ENCODE results near the gene TNXB. TPM values are rescaled to one million over a fixed set of nuclear protein-coding genes. Genes with fewer than 3 reads are reported as not detected.
A peak's percentile ranks its signal among the peaks of the same experiment; 100 is the strongest.

The TNXB gene
- total and polyA plus RNA-seq, 2 experiments from 2014 or later = 2.0 to 6.0 TPM

GRCh38 chr6:32047084-32047478 lies 62.1 kb downstream of the TNXB start:
- H3K9me3 Mint-ChIP-seq = no peaks in the 10 kb centered on the region; the same call in 2 of the 3 replicates
- peaks cover 8% of the 10 kb centered on the region for H3K27me3 Mint-ChIP-seq (ENCODE audit: insufficient read depth, low read depth, poor library complexity)
- TF ChIP-seq POLR2AphosphoS5 (IDR thresholded peaks at IDR 0.05; ENCODE audit: low read depth) = no peak
- TF ChIP-seq, protein P1, sequence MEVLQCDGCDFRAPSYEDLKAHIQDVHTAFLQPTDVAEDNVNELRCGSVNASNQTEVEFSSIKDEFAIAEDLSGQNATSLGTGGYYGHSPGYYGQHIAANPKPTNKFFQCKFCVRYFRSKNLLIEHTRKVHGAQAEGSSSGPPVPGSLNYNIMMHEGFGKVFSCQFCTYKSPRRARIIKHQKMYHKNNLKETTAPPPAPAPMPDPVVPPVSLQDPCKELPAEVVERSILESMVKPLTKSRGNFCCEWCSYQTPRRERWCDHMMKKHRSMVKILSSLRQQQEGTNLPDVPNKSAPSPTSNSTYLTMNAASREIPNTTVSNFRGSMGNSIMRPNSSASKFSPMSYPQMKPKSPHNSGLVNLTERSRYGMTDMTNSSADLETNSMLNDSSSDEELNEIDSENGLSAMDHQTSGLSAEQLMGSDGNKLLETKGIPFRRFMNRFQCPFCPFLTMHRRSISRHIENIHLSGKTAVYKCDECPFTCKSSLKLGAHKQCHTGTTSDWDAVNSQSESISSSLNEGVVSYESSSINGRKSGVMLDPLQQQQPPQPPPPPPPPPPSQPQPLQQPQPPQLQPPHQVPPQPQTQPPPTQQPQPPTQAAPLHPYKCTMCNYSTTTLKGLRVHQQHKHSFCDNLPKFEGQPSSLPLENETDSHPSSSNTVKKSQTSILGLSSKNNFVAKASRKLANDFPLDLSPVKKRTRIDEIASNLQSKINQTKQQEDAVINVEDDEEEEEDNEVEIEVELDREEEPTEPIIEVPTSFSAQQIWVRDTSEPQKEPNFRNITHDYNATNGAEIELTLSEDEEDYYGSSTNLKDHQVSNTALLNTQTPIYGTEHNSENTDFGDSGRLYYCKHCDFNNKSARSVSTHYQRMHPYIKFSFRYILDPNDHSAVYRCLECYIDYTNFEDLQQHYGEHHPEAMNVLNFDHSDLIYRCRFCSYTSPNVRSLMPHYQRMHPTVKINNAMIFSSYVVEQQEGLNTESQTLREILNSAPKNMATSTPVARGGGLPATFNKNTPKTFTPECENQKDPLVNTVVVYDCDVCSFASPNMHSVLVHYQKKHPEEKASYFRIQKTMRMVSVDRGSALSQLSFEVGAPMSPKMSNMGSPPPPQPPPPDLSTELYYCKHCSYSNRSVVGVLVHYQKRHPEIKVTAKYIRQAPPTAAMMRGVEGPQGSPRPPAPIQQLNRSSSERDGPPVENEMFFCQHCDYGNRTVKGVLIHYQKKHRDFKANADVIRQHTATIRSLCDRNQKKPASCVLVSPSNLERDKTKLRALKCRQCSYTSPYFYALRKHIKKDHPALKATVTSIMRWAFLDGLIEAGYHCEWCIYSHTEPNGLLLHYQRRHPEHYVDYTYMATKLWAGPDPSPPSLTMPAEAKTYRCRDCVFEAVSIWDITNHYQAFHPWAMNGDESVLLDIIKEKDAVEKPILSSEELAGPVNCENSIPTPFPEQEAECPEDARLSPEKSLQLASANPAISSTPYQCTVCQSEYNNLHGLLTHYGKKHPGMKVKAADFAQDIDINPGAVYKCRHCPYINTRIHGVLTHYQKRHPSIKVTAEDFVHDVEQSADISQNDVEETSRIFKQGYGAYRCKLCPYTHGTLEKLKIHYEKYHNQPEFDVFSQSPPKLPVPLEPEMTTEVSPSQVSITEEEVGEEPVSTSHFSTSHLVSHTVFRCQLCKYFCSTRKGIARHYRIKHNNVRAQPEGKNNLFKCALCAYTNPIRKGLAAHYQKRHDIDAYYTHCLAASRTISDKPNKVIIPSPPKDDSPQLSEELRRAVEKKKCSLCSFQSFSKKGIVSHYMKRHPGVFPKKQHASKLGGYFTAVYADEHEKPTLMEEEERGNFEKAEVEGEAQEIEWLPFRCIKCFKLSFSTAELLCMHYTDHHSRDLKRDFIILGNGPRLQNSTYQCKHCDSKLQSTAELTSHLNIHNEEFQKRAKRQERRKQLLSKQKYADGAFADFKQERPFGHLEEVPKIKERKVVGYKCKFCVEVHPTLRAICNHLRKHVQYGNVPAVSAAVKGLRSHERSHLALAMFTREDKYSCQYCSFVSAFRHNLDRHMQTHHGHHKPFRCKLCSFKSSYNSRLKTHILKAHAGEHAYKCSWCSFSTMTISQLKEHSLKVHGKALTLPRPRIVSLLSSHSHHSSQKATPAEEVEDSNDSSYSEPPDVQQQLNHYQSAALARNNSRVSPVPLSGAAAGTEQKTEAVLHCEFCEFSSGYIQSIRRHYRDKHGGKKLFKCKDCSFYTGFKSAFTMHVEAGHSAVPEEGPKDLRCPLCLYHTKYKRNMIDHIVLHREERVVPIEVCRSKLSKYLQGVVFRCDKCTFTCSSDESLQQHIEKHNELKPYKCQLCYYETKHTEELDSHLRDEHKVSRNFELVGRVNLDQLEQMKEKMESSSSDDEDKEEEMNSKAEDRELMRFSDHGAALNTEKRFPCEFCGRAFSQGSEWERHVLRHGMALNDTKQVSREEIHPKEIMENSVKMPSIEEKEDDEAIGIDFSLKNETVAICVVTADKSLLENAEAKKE (CRISPR knock-in tag; IDR thresholded peaks at IDR 0.05) = no peak
- TF ChIP-seq NANOG (IDR thresholded peaks at IDR 0.05; ENCODE audit: borderline replicate concordance) = no peak
- no peak for TF ChIP-seq ZNF114 (CRISPR knock-in tag; IDR thresholded peaks at IDR 0.05)
- TF ChIP-seq, protein P2, sequence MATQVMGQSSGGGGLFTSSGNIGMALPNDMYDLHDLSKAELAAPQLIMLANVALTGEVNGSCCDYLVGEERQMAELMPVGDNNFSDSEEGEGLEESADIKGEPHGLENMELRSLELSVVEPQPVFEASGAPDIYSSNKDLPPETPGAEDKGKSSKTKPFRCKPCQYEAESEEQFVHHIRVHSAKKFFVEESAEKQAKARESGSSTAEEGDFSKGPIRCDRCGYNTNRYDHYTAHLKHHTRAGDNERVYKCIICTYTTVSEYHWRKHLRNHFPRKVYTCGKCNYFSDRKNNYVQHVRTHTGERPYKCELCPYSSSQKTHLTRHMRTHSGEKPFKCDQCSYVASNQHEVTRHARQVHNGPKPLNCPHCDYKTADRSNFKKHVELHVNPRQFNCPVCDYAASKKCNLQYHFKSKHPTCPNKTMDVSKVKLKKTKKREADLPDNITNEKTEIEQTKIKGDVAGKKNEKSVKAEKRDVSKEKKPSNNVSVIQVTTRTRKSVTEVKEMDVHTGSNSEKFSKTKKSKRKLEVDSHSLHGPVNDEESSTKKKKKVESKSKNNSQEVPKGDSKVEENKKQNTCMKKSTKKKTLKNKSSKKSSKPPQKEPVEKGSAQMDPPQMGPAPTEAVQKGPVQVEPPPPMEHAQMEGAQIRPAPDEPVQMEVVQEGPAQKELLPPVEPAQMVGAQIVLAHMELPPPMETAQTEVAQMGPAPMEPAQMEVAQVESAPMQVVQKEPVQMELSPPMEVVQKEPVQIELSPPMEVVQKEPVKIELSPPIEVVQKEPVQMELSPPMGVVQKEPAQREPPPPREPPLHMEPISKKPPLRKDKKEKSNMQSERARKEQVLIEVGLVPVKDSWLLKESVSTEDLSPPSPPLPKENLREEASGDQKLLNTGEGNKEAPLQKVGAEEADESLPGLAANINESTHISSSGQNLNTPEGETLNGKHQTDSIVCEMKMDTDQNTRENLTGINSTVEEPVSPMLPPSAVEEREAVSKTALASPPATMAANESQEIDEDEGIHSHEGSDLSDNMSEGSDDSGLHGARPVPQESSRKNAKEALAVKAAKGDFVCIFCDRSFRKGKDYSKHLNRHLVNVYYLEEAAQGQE (IDR thresholded peaks at IDR 0.05; ENCODE audit: unreplicated experiment) = no peak
- no peak for TF ChIP-seq EZH2 (IDR thresholded peaks at IDR 0.05; ENCODE audit: low read depth, unreplicated experiment)
- TF ChIP-seq, protein P3, sequence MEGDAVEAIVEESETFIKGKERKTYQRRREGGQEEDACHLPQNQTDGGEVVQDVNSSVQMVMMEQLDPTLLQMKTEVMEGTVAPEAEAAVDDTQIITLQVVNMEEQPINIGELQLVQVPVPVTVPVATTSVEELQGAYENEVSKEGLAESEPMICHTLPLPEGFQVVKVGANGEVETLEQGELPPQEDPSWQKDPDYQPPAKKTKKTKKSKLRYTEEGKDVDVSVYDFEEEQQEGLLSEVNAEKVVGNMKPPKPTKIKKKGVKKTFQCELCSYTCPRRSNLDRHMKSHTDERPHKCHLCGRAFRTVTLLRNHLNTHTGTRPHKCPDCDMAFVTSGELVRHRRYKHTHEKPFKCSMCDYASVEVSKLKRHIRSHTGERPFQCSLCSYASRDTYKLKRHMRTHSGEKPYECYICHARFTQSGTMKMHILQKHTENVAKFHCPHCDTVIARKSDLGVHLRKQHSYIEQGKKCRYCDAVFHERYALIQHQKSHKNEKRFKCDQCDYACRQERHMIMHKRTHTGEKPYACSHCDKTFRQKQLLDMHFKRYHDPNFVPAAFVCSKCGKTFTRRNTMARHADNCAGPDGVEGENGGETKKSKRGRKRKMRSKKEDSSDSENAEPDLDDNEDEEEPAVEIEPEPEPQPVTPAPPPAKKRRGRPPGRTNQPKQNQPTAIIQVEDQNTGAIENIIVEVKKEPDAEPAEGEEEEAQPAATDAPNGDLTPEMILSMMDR (conservative IDR thresholded peaks at IDR 0.05; ENCODE audit: low read depth in 2 of 2) = no peak
- no peak for TF ChIP-seq STAT1 (IDR thresholded peaks at IDR 0.05; ENCODE audit: unreplicated experiment)
- no peak for TF ChIP-seq JUNB (IDR thresholded peaks at IDR 0.05; ENCODE audit: unreplicated experiment)
- no peak for TF ChIP-seq ZNF331 (CRISPR knock-in tag; IDR thresholded peaks at IDR 0.05; ENCODE audit: low read depth)
- TF ChIP-seq, protein P4, sequence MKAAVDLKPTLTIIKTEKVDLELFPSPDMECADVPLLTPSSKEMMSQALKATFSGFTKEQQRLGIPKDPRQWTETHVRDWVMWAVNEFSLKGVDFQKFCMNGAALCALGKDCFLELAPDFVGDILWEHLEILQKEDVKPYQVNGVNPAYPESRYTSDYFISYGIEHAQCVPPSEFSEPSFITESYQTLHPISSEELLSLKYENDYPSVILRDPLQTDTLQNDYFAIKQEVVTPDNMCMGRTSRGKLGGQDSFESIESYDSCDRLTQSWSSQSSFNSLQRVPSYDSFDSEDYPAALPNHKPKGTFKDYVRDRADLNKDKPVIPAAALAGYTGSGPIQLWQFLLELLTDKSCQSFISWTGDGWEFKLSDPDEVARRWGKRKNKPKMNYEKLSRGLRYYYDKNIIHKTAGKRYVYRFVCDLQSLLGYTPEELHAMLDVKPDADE (IDR thresholded peaks at IDR 0.05) = no peak
- no peak for TF ChIP-seq CREB1 (CRISPR knock-in tag; IDR thresholded peaks at IDR 0.05; ENCODE audit: low read depth)
- no peak for TF ChIP-seq EZH2phosphoT487 (IDR thresholded peaks at IDR 0.05; ENCODE audit: unreplicated experiment)
- Histone ChIP-seq H3F3A (replicated peaks; ENCODE audit: low read depth) (0 out of 2 replicates have a peak, but pooled peaks cover 3% of the 10 kb centered on the region), H3K4me3 (no peak overlapping the region), H4K20me1 (replicated peaks; ENCODE audit: insufficient read depth) (no peaks in the 10 kb centered on the region), H3K4me1 (ENCODE audit: insufficient read depth) (no peaks in the 10 kb centered on the region; the same call in 1 of the 2 replicates), H3K36me3 (ENCODE audit: insufficient read depth) (no peaks in the 10 kb centered on the region), H3K4me2 (no peak overlapping the region), H3K9me2 (ENCODE audit: insufficient read depth) (no peaks in the 10 kb centered on the region), H3K27ac (ENCODE audit: low read depth) (no peak overlapping the region), H2AFZ (no peak overlapping the region), H3K27me3 (ENCODE audit: insufficient read depth) (no peaks in the 10 kb centered on the region), H3K79me2 (replicated peaks; ENCODE audit: insufficient read depth) (no peaks in the 10 kb centered on the region)
- H3K4me3 Mint-ChIP-seq = no peak overlapping the region
- ATAC-seq (no peak), DNase-seq (ENCODE audit: low spot score) (no peak)
- H3K36me3 Mint-ChIP-seq (ENCODE audit: low read depth) = no peaks in the 10 kb centered on the region
- peak overlapping the region; percentile 56; the same call in 1 of the 2 replicates for H3K27ac Mint-ChIP-seq
- peaks cover 3% of the 10 kb centered on the region; the same call in 2 of the 3 replicates for H3K4me1 Mint-ChIP-seq
